ENCODE results near the gene TMUB2.

DNA sequence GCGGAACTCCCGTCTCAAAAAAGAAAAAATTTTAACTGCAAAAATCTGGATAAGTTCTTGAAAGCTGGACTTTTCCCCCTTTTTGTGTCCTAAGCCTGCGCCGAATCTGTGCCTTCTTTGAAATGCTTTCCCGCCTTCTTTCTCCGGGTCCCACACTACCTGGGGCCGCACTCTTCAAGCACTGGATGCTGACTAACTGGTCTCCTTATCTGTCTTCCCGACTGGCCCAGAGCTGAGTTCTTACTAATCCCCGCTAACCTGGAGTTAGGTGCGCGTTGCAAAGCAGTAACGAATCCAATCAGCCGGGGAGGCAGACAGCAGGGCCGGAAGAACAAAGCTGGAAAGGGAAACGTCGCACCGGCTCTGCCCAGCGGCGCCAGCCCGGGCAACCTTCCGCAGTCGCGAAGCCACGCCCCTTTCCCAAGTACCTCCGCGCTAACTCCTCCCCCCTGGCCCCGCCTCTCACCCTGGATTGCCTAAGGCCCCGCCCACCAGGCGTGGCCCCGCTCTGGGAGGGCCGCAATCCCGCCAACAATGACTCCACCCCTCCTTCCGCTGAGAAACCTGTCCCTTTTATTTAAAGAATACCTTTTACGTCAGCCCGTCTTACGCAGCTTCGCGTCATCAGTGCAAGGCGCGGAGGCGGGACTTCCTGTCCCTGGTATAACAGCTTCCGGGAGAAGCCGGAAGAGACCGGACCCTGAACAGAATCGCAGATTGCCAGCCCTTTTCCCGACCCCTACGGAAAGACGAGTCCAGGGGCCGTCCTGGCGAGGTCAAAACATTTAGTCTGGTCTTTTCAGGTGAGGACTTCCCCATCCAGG lies at the start of gene TMUB2:
- TF ChIP-seq, protein P1, sequence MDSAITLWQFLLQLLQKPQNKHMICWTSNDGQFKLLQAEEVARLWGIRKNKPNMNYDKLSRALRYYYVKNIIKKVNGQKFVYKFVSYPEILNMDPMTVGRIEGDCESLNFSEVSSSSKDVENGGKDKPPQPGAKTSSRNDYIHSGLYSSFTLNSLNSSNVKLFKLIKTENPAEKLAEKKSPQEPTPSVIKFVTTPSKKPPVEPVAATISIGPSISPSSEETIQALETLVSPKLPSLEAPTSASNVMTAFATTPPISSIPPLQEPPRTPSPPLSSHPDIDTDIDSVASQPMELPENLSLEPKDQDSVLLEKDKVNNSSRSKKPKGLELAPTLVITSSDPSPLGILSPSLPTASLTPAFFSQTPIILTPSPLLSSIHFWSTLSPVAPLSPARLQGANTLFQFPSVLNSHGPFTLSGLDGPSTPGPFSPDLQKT (IDR thresholded peaks at IDR 0.05; ENCODE audit: borderline replicate concordance, low read depth, low read length) = 0 out of 2 replicates have a peak, but pooled peaks have one; percentile 20
- TF ChIP-seq, protein P2, sequence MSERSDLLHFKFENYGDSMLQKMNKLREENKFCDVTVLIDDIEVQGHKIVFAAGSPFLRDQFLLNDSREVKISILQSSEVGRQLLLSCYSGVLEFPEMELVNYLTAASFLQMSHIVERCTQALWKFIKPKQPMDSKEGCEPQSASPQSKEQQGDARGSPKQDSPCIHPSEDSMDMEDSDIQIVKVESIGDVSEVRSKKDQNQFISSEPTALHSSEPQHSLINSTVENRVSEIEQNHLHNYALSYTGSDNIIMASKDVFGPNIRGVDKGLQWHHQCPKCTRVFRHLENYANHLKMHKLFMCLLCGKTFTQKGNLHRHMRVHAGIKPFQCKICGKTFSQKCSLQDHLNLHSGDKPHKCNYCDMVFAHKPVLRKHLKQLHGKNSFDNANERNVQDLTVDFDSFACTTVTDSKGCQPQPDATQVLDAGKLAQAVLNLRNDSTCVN (tag by site-specific recombination; optimal IDR thresholded peaks at IDR 0.05) = peak; percentile 50
- TF ChIP-seq, protein P3, sequence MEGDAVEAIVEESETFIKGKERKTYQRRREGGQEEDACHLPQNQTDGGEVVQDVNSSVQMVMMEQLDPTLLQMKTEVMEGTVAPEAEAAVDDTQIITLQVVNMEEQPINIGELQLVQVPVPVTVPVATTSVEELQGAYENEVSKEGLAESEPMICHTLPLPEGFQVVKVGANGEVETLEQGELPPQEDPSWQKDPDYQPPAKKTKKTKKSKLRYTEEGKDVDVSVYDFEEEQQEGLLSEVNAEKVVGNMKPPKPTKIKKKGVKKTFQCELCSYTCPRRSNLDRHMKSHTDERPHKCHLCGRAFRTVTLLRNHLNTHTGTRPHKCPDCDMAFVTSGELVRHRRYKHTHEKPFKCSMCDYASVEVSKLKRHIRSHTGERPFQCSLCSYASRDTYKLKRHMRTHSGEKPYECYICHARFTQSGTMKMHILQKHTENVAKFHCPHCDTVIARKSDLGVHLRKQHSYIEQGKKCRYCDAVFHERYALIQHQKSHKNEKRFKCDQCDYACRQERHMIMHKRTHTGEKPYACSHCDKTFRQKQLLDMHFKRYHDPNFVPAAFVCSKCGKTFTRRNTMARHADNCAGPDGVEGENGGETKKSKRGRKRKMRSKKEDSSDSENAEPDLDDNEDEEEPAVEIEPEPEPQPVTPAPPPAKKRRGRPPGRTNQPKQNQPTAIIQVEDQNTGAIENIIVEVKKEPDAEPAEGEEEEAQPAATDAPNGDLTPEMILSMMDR (tag by site-specific recombination; IDR thresholded peaks at IDR 0.05) = no peak
- no peak for TF ChIP-seq TCF7L2 (IDR thresholded peaks at IDR 0.05; ENCODE audit: borderline replicate concordance, low read depth, low read length)
- no peak for TF ChIP-seq ZNF561 (tag by site-specific recombination; IDR thresholded peaks at IDR 0.05; ENCODE audit: borderline replicate concordance)
- no peak for TF ChIP-seq ZNF19 (tag by site-specific recombination; IDR thresholded peaks at IDR 0.05; ENCODE audit: low read depth)
- TF ChIP-seq, protein P4, sequence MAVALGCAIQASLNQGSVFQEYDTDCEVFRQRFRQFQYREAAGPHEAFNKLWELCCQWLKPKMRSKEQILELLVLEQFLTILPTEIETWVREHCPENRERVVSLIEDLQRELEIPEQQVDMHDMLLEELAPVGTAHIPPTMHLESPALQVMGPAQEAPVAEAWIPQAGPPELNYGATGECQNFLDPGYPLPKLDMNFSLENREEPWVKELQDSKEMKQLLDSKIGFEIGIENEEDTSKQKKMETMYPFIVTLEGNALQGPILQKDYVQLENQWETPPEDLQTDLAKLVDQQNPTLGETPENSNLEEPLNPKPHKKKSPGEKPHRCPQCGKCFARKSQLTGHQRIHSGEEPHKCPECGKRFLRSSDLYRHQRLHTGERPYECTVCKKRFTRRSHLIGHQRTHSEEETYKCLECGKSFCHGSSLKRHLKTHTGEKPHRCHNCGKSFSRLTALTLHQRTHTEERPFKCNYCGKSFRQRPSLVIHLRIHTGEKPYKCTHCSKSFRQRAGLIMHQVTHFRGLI (tag by site-specific recombination; IDR thresholded peaks at IDR 0.05) = peak; percentile 42; the same call in 1 of the 2 replicates
- TF ChIP-seq ZNF394 (tag by site-specific recombination; IDR thresholded peaks at IDR 0.05; ENCODE audit: borderline replicate concordance) = no peak
- peak; percentile 67 for TF ChIP-seq KLF1 (tag by site-specific recombination; IDR thresholded peaks at IDR 0.05)

Measured in HEK293 (cell line).